Pulmonary artery endothelial cell (primary cell): ENCODE results near the gene VIPR2. TPM values are rescaled to one million over a fixed set of nuclear protein-coding genes. Genes with fewer than 3 reads are reported as not detected.

Source experiments
- DNase-seq: peaks from one replicate; pipeline ENCODE4 v3.0.0-alpha.2; 2011; ENCODE audit warnings: low read depth, low spot score
- total RNA-seq: library from RNA; depleted of rRNA; stranded (reverse); fragments of >200 nt; gene quantifications from 2 replicates; pipeline ENCODE4 v1.2.3, GENCODE V29; 2014

The VIPR2 gene
- total RNA-seq, 1 donor from 2014 or later, result not detected

DNA sequence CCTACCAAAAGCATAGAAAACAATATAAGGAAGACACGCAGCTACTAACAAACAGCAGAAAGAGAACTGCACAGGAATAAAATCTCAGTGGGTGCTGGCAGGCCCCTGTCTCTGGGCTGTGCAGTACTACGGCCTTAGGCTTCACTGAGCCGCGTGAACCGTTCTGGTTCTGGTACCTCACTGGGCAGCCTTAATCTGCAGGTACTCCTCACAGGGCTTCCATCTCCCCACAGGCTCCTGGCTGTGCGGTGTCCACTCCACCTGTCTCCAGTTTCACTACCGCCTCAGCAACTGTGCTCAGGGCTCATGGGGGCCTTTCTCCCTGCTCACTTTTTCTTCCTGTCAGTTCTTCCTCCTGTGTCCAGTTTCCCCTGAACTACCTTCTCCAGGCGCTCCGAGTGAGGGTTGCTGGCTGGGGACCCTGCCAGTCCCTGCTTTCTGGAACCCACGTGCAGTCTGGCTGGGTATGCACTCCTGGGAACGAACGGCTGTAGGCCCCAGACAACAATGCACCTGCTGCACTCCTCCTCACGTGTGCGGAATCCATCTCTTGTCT is 75.7 kb downstream of the VIPR2 start:
- DNase-seq, result no peak

DNA sequence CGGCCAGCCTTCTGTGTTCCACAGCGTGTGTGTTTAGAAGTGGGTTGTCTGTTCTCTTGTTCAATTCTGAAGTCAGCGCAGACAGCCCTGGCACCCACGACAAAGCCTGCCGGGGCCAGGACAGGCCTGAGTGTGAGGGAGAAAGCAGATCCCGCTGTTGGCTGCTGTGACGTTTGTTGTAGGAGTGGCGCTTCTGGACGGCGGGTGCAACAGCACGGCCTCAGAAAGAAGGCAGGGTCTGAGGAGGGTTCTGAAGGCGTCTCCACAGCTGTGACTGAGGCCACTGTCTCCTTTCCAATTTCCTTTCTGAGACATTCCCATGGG is 76.2 kb downstream of the VIPR2 start:
- DNase-seq, result no peak

DNA sequence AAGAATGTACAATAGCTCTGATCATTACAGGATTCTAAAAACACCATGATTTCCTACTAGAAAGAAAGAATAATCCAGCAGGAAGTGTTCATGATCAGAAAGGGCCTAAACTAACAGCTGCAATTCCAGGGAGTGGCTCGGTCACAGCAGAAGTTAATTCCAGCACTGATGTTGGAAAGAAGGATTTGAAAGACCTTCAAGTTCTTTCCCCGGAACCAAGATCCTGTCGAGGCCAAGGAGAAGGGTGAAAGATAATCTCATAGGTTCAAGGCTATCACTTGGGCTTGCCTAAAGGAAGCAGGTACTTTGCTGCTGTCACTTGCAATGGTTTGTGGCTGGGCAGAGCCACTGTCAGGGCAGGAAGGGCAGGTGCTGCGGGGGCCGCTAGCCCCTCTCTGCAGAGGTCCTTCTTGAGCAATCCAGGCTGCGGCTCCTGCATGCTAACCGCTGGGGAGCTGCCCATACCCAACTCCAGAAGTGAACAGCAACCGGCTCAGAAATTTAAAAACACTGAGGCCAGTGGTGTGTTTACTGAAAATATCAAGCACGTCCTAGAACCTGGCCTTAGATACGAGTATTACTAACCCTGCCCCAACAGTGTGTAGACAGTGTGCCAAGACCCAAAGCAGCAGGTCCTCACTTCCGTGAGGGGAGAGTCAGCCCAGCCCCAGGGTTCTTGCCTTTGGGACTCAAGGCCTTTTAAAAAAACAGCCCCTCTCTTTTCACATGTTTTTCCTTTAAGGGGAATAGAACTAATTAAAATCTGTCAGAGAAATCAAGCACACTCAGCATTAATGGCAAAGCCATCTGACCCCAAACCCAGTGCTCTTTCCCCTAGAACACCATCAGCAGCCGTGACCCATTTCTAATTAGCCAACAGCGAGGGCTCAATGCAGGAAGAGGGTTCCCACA is 76.8 kb downstream of the VIPR2 start:
- DNase-seq, result no peak

DNA sequence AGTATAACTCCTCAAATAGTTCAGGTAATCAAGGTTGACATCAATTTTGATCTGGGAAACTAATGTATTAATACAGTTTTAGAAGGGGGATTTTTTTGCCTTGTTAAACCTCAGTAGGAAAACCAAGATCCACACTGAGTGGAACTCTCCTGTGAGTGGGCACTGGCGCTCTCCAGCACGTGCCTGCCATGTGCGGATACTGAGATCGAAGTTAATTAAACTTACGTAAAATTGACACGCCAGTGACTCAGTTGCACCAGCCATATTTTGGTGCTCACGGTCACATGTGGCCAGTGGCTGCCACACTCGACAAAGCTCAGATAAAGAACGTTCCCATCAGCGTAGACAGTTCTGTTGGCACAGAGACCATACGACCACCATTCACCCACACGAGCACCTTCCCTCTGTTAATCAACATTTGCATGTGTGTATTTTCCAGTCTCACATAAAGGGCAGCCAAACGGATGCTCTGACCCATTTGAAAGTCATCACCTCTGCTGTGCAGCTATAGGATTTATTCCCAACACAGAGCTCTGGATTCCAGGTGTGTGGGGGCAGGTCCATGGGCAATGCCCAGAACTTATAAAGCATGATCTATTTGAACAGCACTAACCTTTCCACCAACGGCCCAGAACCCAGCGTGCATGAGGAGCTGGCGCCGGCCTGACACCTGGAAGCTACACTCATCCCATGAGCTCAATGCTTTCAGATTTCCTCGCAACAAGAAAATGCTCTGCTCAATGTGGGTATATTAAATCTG is 77.7 kb downstream of the VIPR2 start:
- no peak for DNase-seq

DNA sequence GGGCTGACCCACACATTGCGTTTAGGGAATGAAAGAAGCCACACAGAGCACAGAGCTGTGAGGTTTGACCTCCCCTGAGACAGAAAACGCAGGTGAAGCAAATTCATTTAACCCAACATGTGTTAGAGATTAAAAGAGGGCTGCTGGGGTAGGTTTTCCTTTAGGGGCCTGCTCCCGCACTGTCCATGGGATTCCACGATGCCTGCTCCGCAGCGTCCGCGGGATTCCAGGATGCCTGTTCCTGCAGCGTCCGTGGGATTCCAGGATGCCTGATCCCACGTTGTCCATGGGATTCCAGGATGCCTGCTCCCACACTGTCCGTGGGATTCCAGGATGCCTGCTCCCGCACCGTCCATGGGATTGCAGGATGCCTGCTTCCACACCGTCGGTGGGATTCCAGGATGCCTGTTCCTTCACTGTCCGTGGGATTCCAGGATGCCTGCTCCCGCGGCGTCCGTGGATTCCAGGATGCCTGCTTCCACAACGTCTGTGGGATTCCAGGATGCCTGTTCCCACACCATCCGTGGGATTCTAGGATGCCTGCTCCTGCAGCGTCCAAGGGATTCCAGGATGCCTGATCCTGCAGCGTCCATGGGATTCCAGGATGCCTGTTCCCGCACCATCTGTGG is 78.7 kb downstream of the VIPR2 start:
- DNase-seq, result no peak

DNA sequence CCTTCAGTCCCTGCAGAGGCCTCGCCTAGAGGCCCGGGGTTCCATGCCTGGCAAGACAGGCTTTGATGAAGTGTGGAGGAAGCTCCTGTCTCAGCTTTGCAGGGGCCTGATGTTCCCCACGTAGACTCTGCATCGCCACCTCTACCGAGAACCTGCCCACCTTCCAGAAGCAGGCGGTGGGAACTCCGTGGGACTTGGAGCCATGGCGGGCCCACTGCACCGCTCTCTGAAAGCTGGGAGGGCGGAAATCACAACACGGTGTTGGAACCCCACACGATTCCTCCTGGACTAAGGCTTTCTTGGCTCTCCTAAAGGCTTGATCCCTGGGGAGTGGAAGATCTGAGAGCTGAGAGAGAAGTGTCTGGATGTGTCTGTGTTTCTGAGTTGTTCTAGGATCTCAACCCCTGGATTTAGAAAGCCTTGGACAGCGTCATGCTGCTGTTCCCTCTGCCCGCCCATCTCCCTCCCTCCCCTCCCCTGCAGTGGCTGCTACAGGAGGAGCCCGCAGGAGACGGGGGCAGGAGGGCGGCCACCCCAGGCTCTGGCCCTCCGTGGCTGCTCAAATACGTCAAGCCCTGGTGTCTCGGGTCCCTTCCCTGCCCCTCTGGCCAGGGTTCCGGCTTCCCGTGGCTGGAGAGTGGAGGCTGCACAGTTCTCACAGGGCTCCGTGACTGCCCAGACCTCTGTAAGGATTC is 79.7 kb downstream of the VIPR2 start:
- no peak for DNase-seq

DNA sequence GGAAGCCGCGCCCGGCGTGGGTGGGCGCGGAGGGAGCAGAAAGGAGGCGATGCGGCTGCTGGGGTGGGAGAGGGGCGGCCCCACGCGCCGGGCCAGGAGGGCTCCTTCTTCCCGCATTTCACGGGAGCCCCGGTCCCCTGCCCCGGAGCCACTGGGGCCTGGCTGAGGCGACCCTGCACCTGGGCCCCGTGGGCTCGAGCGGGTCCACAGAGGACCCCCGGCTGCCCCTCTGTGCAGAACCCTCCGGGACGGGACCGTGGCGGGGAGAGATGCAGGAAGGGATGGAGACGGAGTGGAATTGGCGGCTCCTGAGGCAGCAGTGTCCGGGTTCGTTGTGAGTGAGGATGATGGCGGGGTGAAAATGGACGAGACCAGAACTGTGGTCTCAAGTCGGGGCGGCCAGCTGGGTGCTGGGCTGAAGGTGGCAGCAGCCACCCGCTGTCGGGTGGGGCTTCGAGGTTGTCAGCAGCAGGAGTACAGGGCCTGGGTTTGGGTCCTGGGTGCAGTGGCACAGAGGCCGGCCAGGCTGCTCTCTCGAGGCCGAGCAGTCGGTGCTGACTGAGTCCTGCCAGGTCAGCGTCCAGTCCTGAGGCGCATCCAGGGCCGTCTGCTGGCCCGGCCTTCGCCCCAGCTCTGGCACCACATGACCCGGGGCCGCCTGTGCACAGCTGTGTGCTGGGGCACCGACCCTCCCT is 80.4 kb downstream of the VIPR2 start:
- no peak for DNase-seq

DNA sequence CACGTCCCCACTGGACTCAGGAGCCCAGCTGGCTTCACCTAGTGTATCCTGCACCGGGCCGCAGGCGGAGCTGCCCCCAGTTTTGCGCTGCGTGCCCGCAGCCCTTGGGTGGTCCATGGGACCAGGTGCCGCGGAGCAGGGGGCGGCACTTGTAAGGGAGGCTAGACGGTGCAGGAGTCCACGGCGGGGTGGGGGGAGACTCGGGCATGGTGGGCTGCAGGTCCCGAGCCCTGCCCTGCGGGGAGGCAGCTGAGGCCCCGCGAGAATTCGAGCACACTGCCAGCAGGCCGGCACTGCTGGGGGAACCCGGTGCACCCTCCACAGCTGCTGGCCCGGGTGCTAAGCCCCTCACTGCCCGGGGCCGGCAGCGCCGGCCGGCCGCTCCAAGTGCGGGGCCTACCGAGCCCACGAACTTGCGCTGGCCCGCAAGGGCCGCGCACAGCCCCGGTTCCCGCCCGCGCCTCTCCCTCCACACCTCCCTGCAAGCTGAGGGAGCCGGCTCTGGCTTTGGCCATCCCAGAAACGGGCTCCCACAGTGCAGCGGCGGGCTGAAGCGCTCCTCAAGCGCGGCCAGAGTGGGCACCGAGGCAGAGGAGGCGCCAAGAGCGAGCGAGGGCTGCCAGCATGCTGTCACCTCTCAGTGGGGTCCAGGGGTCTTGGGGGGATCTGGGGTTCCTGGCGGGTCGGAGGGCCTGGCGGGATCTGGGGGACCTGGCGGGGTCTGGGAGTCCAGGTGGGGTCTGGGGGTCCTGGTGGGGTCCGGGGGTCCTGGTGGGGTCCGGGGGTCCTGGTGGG is 81.4 kb downstream of the VIPR2 start:
- DNase-seq, result no peak

DNA sequence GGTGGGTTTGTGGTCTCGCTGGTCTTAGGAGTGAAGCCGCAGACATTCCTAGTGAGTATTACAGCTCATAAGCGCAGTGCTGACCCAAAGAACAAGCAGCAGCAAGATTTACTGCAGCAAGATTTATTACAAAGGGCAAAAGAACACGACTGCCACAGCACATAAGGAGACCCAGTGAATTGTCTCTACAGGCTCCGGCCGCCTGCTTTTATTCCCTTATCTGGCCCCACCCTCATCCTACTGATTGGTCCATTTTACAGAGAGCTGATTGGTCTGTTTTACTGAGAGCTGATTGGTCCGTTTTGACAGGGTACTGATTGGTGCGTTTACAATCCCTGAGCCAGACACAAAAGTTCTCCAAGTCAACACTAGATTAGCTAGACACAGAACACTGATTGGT is 82.1 kb downstream of the VIPR2 start:
- no peak for DNase-seq

DNA sequence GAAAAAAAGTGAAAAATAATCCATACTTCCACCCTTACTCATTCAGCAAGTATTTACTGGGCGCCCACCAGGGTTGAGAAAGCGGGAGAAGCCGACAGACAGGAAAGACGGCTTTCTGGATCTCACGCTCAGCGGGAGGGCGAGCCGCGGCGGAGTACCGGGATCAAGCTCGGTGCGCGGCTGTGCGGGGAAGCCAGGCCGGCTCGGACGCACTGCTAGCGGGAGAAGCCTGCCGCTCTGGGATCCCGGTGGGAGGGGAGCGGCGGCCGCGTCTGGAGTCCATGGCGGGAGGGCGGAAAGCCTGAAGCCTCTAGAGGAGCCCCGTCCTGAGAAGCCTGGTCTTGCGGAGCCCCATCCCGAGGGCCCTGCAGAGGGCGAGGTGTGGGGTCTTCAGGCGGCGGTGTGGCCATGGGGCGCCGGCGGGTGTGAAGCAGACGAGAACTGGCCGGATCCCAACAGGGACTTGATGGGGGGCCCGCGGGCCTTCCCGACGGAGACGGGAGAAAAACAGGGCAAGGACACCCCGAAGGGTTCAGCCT is 82.9 kb downstream of the VIPR2 start:
- no peak for DNase-seq

DNA sequence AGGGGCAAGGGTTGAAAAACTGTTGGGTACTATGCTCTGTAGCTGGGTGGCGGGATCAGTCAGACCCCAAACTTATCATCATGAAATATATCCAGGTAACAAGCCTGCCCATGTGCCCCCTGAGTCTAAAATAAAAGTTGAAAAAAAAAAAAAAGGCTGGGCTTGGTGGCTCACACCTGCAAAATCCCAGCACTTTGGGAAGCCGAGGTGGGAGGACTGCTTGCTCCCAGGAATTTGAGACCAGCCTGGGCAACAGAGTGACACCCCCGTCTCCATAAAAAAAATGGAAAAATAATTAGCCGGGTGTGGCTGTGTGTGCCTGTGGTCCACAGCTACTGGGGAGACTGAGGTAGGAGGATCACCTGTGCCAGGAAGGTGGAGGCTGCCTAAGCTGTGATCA is 83.5 kb downstream of the VIPR2 start:
- DNase-seq, result no peak

DNA sequence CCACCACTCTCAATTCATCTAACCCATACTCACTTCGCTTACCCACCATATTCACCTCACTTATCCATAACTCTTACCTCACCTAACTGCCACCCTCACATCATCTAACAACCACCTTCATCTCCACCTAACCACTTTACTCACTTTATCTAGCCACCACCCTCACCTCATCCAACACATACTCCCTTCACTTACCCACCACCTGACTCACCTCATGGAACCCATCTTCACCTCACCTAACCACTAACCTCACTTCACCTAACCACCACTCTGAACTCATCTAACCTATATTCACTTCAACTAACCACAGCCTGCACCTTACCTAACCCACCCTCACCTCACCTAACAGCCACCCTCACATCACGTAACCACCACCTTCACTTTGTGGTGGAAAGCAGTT is 84.2 kb downstream of the VIPR2 start:
- no peak for DNase-seq

DNA sequence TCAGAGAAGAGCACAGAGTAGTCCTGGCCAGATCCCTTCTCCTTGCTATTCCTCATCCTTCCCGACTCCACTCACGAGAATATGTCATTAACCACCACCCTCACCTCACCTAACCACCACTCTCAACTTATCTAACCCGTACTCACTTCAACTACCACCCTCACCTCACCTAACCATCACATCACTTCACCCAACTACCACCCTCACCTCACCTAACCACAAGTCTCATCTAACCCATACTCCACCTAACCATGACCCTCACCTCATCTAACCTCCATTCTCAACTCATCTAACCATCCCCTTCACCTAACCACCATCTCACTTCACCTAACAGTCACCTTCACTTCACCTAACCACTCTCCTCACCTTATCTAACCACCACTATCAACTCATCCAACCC is 85.0 kb downstream of the VIPR2 start:
- no peak for DNase-seq

DNA sequence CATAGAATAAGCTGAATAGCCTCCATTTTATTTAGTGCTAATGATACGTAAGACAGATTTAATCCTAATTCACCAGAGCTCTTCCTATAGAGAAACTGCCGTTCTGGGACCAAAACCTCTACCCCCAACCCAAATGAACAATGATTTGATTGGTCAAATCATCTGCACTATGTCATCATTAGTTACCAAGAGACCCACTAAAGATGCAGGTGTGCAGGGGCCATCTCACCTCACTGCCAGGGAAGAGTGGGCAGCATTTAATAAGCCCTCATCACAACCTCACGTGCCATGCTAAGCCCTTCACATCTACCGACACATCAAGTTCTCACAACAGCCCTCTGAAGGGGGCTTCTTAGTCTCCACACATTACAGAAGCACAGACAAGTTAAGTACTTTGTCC is 87.0 kb downstream of the VIPR2 start:
- DNase-seq, result no peak

DNA sequence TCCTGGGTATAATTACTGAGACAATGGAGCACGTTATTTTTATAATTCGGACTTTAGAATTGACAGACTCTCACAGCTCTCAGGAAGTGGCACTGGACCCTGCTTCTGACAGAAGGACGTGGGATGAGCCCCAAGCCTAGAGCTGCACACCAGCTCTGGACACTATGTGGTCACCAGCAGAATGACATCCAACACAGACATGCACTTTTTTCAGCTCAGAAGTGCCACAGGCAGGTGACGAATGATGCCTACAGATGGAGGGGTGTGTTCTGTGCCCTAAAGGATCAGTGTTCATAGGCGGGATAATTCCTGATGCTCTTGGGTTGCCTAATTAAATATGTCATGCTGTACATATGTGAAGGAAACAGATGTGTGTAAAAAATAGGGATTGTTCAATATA is 87.9 kb downstream of the VIPR2 start:
- no peak for DNase-seq

DNA sequence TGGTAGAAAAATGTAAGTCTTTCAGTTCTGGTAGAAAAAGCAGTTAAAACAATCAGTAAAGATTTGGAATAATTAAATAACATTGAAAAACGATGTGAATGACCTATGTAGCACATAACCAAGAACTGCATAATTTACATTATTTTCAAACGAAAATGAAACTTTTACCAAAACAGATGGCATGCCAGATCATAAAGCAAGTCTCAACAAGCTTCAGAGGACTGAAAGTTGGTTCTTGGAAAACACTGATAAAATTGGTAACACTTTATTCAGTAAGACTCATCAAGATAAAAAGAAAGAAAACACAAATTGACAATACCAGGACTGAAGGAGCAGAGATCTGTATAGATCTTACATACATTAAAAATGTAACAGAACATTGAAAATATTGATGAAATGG is 92.8 kb downstream of the VIPR2 start:
- DNase-seq, result no peak

DNA sequence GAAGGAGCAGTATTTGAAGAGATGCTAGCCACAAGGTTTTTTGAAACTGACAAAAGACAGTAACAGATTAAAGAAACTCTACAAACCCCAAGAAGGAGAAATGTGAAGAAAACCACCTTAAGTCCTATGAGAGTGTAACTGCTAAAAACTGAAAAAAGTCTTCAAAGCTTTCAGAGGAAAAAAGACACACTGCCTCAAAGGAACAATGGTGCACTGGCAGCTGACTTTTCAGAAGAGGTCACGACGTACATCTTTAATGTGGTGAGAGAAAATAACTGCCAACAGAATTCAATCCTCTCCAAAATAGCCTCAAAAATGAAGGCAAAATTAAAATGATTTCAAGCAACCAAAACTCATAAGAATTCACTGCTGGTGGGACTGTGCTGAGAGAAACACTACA is 94.0 kb downstream of the VIPR2 start:
- no peak for DNase-seq

DNA sequence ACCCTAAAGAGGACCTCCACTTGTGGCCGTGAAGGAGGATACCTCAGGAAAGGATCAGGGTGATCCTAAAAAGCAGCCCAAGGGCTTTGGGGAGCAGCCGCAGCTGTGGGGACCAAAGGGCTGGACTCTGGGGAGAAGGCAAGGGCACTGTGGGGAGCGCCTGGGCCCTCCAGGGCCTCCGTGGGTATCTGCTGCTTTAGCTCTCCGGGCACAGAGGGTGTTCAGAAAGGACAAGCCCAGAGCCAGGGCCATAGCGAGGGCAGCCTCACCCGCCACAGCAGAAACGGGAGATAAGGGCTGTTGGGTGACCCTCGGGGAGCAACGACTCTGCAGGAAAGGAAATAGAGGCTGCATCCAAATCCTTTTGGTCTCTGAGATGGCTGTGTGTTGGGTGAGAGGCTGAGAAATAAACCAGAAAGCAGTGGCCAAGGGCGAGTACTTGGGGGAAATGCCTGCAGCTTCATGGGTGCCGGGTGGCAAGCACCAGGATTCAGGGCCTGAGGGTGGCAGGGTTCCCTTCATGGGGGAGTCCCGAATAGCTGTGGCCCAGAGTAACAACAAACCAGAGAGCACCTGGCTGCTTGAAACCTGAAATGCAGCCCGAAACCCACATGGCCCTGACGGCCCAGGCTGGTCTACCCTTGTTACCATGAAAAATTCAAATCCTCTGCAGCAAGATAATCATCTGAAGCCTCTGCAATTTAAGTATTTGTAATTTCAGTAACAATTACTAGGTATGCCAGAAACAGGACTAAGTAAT is 95.2 kb downstream of the VIPR2 start:
- DNase-seq, result no peak

DNA sequence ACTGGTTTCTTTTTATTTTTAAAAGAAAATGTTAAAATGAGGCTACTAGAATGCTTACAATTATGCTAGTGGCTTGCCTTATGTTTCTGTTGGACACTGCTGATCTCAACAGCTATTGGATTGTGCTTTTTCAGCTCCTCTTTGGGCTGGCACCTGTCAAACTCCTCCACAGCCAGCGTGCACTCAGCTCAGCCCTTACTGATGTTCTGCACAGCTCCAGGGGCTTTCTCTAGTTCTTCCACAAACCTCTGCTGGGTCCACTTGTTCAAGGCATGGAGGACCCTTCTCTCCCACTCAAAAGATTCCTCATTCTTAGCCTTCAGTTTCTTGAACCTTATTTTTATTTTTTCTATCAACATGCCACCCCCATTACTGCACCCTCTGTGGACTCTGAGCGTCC is 96.0 kb downstream of the VIPR2 start:
- no peak for DNase-seq
